ENCODE data around the gene SLIT1.

SLIT1 gene

DNA sequence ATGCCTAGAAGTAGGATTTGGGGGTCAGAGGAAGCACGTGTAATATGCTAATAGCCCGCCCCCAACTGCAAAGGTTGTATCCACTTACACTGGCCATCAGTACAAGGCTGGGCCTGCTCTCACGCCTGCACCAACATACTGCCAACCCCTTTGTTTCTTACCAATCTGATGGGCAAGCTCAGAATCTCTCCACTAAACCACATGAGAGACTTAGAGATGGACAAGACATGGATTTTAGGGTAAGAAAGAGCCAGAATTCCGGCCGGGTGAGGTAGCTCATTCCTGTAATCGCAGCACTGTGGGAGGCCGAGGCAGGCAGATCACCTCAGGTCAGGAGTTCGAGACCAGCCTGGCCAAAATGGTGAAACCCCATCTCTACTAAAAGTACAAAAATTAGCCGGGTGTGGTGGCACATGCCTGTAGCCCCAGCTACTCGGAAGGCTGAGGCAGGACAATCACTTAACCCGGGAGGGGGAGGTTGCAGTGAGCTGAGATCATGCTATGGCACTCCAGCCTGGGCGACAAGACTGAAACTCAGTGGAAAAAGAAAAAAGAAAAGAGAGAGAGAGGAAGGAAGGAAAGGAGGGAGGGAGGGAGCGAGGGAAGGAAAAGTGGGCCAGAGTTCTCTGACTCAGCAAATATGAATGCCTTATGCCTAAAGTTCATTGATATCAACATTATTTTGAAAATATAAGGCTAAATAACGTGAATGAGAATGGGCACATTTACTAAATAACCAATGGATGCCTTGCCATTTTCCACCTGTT lies 162.2 kb downstream of the SLIT1 start:
- DNase-seq (ENCODE audit: low read depth), result no peak

DNA sequence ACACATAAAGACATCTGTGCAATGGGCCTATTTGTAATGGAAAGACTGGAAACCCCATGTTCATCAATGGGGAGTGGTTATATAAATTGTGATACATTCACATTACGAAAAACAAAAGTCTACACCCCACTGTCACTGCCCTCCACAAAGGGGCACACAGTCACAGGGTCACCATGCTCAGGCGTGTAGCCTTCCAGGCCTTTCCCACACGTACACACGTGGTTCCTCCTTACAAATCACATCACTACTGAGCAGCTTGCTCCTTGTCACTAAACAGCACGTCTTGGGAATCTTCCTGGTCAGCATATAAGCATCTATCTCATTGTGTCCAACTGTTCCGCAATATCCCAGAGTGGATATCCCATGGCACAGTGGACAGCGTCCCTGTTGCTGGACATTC lies 163.1 kb downstream of the SLIT1 start:
- DNase-seq (ENCODE audit: low read depth), result no peak

DNA sequence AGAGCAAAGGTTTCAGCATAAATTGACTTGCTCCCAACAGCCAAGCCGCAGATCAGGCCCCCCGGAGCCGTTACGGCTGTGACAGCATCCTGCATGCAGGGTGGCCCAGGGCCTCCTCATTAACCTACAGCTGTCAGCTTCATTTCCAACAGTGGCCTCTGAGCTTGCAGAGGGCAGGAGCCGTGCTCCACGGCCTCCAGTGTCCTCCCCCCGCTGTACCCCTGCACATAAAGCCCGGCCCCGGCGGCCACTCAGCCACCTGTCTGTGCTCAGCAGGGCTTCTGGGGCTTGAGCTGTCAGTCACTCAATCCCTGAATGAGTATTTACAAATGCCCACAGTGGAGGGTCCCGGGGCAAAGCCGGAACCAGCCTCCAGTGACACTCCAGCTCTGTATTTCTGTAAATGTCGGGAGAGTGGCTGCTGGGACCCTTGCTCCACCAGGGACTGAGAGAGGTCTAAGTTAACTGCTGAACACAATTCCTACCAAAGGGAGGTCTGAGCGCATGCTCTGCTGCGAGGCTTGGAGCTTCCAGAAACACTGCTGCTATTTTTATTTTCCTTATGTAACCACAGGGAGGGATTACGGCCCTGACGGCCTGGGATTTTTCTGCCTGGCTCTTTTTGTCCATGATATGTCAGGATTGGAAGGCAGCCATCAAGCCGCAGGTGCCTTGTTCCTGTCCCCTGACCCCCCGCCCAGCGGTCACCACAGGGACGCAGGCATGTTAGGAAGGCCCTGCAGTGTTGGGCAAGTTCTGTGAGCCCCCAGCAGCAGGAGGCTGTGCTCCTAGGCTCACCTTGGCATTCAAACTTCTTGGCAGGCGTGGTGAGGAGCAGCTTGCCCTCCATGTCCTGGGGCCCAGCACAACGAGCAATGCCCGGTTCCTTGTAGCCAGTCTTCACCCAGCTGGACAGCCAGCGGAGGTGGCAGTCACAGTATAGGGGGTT lies 165.0 kb downstream of the SLIT1 start:
- DNase-seq (ENCODE audit: low read depth), result no peak

DNA sequence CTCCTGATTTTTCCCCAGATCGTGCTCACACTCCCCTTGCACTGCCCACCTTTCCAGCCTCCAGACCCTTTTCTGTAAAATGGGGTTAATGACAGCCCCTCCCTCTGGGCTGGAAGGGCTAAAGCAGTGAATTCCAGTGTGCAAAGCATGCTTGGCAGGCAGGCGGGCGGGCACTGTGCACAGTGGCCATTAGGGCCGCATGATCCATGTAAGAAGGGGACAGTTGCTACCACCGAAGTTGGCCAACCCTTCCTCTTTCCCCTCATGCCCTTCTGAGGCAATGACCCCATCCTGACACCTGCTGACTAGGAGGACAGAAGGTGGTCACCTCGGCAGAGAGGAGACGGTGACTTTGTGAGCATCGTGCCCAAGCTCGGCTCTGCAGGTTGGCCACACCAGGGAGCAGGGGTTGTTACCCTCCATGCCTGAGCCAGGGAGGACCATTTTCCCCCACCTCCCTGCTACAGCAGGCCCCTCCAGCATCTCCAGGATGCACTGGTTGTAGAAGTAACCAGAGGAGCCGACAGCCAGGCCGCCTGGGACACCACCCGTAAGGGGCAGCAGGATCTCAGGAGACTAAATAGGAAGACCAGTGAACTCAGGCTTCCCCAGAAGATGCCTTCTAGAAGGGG lies 166.4 kb downstream of the SLIT1 start:
- no peak for DNase-seq (ENCODE audit: low read depth)

DNA sequence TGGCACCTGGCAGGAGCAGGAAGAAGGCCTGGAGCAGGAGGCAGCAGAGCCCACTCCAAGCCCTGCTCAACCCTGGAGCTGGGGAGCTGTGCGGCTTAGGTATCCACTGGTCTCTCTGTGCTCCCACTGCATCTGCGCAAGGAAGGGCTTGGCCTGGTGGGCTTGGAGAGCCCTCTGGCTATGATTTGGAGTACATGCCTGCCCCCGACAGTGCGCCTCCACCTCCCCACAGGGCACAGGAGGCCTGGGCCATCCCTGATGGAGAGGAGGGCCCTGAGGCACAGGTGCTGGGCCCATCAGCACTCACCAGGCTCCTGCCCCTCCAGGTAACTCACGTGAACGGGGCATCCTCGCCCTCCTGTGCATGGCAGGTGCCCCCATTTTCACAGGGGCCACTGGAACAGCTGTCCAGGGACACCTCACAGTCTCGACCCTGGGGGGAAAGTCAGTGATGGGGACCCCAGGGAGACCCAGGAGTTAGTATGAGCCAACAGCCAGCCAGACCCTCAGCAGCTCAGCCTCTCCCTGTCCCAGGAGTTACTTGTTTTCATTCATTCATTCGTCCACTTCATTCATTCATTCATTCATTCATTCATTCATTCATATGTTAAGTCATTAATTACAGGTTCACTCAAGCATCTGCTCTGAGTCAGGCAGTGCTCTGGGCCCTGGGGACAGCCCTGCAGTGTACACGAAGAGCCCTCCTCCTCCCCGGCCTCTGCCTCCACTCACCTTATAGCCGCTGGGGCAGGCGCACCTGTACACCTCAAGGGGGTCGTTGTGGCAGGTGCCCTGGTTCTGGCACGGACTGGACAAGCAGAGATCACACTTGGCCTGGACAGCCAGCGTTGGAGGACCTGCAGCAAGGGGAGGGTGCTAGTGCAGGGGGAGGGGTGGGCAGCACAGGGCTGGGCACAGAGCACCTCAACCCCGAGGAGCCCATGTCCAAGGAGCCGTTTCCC lies 167.2 kb downstream of the SLIT1 start:
- no peak for DNase-seq (ENCODE audit: low read depth)

DNA sequence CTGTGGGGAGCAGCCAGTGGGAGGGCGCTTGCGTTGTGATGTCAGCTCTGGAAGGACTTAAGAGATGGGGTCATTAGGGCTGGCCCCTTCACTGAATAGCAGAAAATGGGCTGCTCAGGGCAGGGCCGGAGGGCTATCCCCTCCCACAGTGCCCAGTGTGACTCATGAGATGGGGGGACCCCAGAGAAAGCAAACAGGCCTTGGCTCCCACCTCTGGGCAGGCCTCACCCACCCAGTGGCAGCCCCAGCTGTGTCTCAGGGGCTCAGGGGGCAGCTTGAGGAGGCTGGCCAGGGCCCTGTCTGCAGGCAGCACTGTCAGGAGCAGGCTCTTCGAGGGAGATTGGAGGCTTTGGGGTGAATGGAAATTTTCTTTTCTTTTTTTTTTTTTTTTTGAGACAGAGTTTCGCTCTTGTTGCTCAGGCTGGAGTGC lies 168.3 kb downstream of the SLIT1 start:
- no peak for DNase-seq (ENCODE audit: low read depth)

DNA sequence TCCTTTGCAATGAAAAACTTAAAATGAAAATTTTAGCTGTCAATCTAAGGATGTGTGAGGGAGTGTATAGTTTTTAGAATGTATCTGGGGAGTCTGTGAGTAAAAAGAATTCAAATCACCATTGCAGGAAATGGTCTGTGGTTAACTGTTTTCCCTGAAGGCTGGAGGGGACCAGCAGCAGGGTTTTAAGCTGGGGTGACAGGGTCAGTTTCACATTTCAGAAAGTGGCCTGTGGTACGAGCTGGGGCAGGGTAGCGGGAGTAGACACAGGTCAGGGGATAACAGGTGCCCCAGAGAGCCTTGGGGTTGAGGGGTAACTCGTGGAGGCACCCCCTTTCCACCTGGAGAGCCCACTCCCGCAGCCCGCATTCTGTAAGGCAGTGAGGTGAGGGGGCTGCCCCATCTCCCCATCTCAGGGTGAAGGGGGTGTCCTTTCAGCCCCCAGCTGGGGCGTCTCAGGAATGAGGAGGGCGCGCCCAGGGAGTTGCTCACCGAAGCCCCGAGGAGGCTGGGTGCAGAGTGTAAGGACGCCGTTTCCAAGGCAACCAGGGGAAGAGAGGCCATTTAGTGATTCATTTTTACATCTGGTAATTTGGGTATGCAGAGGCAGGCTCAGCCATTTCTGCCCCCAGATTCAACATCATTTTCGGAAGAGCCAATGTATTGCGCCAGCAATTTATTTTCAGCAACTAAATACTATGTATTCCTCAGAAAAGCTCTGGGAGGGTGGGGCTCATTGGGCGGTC lies 168.9 kb downstream of the SLIT1 start:
- no peak for DNase-seq (ENCODE audit: low read depth)

DNA sequence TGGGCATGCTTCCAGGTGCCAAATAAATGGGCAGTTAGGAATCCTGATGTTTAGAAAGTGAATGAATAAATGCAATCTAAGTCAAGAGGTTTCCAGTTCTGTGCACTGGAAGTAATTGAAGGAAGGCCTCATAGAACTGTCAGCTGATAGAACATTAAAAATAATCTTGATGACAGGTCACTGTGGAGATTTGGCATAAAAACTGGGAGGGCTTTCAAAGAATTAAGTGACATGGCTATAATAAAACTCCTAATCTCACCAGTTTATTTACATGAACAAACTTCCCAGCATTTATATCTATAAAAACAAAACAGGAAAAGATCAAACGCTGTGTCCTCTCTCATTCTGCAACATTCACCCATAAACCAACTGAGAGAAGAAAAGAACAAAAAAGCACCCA lies 170.5 kb downstream of the SLIT1 start:
- no peak for DNase-seq (ENCODE audit: low read depth)

DNA sequence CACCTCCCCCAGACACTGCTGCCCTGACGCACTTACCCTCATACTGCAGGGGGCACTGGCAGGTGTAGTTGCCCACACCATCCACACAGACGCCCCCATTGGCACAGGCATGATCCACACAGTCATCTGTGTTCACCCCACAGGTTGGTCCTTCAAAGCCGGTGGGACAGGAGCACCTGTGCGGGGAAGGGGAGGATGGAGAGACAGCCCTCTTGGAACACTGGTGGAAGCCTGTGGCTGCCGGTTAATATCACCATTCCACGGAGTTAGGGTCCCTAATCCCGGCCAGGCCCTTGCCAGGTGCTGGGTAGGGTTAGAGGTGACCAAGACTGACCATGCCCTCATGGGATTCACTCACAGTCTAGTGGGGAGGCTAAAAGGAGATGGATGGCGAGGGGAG lies 171.8 kb downstream of the SLIT1 start:
- no peak for DNase-seq (ENCODE audit: low read depth)

DNA sequence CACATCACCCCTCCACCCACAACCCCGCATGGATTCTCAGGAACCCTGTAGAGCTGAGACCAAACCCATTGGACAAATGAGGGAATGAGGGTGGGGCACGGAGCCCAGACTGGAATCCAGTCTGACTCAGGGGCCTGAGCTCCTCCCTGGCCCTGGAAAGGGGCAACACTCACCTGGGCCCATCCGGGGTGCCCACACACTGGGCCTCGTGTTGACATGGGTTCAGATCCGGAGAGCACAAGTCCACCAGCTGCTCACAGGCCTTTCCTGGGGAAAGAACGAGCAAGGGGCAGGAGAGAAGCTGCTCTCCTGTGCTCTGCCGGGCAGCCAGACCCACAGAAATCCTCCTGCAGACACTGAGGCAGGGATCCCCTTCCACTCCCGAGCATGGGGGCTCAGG lies 172.2 kb downstream of the SLIT1 start:
- DNase-seq (ENCODE audit: low read depth), result no peak

DNA sequence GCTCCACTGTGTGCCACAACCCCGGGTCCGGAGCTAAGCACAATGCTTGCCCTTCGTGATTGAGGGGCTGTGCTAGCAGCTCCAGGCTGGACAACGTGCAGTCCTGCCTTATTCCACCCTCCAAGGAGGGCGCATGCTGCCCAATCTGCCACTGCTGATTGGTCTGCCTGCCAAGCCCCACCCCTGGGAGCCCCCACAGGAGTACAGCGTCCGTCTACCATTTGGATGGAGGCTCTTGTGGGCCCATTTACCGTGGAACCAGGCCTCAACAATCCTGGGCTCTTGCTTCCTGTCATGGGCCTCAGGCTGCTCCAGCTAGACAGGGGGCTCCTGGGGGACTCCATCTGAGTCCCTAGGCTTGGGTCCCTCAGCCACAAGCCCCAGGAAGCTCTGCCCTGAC lies 173.3 kb downstream of the SLIT1 start:
- DNase-seq (ENCODE audit: low read depth), result no peak

DNA sequence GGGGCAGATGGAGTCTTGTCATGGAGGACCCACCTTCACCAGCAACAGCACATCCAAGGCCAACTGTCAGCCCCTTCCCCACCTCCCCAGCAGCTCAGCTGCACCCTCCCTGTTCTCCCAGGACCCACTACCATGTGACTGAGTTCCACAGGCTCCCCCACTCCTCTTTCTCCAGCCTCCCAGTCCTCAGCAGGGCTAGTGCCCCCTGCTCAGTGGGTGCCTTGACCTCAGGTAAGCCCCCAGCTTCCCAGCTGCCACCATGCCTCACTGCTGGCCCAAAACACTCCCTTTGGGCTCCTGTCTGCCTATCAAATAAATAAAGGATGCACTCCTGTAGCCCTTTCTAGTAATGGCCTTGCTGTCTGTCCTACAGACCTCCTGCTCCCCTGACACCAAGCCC lies 174.4 kb downstream of the SLIT1 start:
- no peak for DNase-seq (ENCODE audit: low read depth)

DNA sequence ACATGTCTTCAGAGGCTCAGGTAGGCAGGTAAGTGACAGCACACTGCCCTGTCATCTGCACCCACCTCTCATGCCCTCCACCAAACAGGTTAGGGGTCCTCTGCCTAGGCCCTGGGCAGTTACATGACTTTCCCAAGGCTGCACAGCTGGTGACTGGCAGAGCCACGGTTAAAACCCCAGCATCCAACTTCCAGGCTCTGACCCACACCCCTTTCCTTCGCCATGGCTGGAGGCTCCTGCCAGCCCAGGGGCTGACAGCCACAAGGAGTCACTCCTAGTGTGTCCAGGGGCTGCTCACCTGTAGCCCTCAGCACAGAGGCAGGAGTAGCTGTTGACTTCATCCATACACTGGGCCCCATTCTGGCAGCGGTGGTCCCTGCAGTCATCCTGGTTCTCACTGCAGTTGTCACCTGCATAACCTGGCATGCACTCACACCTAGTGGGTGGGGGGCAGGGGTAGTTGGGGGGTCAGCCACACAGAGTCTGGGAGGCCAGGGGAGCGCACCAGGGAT lies 175.0 kb downstream of the SLIT1 start:
- no peak for DNase-seq (ENCODE audit: low read depth)

DNA sequence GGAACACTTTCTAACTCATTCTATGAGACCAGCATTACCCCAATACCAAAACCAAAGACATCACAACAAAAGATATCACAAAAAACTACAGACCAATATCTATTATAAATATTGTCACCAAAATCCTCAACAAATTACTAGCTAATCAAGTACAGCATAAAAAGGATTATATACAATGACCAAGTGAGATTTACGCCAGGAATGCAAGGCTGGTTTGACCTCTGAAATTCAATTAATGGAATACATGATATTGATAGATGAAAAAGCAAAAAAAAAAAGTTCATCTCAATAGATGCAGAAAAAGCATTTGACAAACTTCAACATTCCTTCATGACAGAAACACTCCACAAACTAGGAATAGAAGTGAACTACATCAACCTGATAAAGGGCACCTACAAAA lies 178.3 kb downstream of the SLIT1 start:
- no peak for DNase-seq (ENCODE audit: low read depth)

DNA sequence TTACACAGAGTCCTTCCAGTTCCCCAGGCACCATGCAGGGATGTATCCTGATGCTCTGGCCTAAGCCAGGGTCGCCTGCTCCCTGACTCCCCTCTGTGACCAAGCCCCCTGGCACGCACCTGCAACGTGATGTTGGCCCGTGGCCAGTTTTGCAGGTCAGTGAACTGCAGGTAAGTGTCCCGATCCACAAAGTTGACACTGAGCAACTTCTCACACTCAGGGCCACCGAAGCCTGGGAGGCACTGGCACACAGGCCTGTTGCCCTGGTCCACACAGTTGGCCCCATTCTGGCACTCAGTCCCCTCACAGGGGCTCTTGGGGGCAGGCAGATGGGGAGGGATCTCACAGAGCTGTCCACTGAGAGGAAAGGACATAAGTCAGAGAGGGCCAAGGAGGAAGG lies 179.4 kb downstream of the SLIT1 start:
- no peak for DNase-seq (ENCODE audit: low read depth)

DNA sequence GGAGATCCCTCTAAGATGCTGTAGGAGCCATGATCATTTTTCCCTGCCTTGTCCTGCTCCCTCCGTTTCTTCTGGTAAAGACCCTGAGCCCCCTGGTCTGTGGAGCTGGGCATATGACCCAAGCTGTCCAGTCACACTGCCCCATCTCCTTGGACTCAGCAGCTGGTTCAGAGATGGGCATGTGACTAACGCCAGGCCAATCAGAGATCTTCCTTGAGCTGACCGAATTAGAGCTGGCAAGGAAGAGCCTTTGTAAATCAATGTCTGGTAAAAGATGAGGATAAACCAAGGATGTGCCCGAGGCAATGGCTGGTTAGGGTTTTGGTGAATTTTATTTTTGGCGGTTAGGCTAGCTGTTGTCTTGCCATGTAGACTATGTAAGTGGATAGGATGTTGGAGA lies 180.4 kb downstream of the SLIT1 start:
- DNase-seq (ENCODE audit: low read depth), result no peak

DNA sequence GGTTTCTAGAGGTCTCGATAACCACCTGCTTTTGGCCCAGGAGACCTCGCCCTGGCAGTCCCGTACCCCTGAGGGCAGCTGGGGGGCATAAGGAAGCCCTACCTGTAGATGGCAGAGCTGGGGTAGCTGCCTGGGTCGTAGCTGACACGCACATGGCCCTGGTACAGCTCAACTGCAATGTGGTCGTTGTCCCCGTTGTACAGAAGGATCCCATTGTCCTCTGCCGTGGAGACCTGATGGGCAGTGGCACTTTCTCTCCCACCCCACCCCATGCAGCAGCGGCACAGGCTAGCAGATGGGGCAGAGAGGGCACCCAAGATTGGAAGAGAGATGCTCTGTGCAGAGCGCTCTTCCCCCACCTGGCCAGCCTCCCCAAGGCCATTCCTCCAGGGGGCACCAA lies 181.2 kb downstream of the SLIT1 start:
- DNase-seq (ENCODE audit: low read depth), result no peak

DNA sequence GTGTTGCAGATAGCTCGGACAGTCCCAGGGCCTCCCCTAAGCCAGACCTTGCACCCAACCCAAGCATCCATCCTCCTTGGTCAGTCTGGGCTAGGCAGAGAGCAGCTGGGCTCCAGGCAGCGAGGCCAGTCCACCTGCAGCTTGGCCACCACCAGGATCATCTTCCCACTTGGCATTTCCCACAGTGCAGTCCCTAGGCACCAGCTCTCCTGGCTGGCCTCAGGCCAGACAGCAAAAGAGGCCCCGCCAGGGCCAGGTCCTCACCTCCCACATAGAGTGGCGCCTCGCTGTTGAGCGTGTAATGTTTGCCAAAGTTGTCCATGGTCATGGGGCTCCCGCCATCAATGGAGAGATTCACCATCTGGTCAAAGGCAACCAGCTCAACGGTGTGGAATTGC lies 182.0 kb downstream of the SLIT1 start:
- DNase-seq (ENCODE audit: low read depth), result no peak

DNA sequence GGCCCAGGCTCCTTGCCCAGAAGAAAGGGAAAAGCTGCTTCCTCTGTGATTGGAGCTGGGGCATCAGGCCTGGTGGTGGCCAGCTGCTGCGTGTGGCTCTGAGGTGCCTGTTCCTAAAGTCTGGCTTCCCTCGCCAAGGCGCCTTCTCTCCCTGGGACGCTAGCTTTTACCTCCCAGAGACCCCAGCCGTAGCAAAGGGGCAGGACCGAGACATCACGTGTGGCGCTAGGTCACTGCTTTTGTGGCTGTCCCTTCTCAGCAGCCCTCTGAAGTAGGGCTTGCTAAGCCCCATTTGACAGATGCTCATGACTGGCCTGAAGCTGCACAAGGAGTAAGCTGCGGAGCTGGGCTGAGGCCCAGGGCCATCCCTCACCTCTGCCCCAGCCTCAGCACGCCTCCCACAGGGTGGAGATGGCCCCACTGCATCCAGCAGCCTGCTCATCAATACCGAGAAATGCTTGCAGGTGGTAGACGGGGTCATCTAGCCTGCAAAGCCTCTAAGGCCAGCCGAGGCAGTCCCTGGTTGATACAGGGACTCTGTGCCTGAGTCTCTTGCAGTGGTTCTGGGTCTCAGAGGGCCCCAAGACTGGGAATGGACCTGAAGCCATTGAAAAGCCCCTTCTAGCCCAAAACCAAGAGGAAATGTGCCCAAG lies 182.5 kb downstream of the SLIT1 start:
- no peak for DNase-seq (ENCODE audit: low read depth)

DNA sequence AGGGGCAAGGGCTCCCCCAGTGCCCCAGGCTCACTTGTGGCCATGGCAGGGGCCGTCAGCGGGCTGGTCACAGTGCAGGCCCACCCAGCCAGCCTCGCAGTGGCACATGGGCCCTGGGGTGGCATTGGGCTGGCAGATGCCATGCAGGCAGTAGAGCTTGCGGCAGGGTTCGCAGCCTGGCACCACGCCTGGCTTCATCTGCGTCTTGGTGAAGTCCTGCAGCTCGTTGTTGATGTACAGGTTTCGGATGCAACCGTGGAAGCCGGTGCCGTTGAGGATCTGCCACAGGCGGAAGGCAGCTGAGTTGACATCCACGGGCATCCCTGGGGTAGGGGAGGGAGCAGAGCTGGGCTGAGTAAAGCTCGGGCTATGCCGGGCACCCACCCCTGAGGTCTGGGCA lies 183.1 kb downstream of the SLIT1 start:
- DNase-seq (ENCODE audit: low read depth), result no peak

Data from GM04504 (cell line).